T-helper 1 cell (primary cell): ENCODE measurements around the gene SLC9B1.

ENCODE experiments used
- DNase-seq, 5 donors: peaks; one replicate each; pipeline ENCODE4 v3.0.0-alpha.2; 2012 to 2020
- total RNA-seq, 4 donors: gene quantifications; one replicate each; lab custom pipeline; 2026; lab: John Stamatoyannopoulos, UW

Gene SLC9B1
- 2.4 to 6.1 (median 3.7) reads per million in 4 donors for total RNA-seq

GRCh38 chr4:103019308-103020124 is at the start of gene SLC9B1:
TSS of gene SLC9B1 (minus strand) at chr4:103019705. CDS start at chr4:102991711, 27,994 bp downstream.
- peak; percentile 87 to 96 (median 90) for DNase-seq

- no peak for DNase-seq
Measured at GRCh38 chr4:103067841-103068547, 48.5 kb upstream of the SLC9B1 start.

GRCh38 chr4:103060453-103061148 is 41.1 kb upstream of the SLC9B1 start:
- DNase-seq: no peak

- no peak for DNase-seq
Measured at GRCh38 chr4:103054030-103054429, 34.5 kb upstream of the SLC9B1 start.

GRCh38 chr4:103052779-103053178 is 33.3 kb upstream of the SLC9B1 start:
- no peak for DNase-seq

- DNase-seq: no peak
Measured at GRCh38 chr4:103052145-103052544, 32.6 kb upstream of the SLC9B1 start.

GRCh38 chr4:103050736-103051436 is 31.4 kb upstream of the SLC9B1 start:
- DNase-seq: no peak

GRCh38 chr4:103046416-103047290 is 27.1 kb upstream of the SLC9B1 start:
- DNase-seq: peak in 4 of 5 donors; percentile 3 to 51 (median 16)

- DNase-seq: no peak
Measured at GRCh38 chr4:103044183-103044582, 24.7 kb upstream of the SLC9B1 start.

- DNase-seq: no peak
Measured at GRCh38 chr4:103036169-103036568, 16.7 kb upstream of the SLC9B1 start.

GRCh38 chr4:103032574-103032973 is 13.1 kb upstream of the SLC9B1 start:
- peak in 1 of 5 donors; percentile 20 for DNase-seq

GRCh38 chr4:103030791-103031190 is 11.3 kb upstream of the SLC9B1 start:
- DNase-seq: no peak

- no peak for DNase-seq
Measured at GRCh38 chr4:103029300-103029699, 9.8 kb upstream of the SLC9B1 start.

GRCh38 chr4:103026868-103027267 is 7.4 kb upstream of the SLC9B1 start:
- DNase-seq: no peak

- no peak for DNase-seq
Measured at GRCh38 chr4:103024996-103025395, 5.5 kb upstream of the SLC9B1 start.

GRCh38 chr4:103021120-103021519 is 1.6 kb upstream of the SLC9B1 start:
- DNase-seq: no peak

- DNase-seq: peak in 1 of 5 donors; percentile 13
Measured at GRCh38 chr4:103018391-103019307, 856 bp downstream of the SLC9B1 start.

- no peak for DNase-seq
Measured at GRCh38 chr4:103012551-103012950, 7.0 kb downstream of the SLC9B1 start.

- no peak for DNase-seq
Measured at GRCh38 chr4:103012060-103012459, 7.4 kb downstream of the SLC9B1 start.

- DNase-seq: no peak
Measured at GRCh38 chr4:103011378-103012025, 8.0 kb downstream of the SLC9B1 start.
